Measurements from ENCODE around the gene ADAMTSL4. TPM values are rescaled to one million over a fixed set of nuclear protein-coding genes. Genes with fewer than 3 reads are reported as not detected.
A peak's percentile ranks its signal among the peaks of the same experiment; 100 is the strongest.

The ADAMTSL4 gene
- total and polyA plus RNA-seq, 9 of the 15 experiments (the other 6 are each of a cell fraction or from before 2014, with no cell fraction given) = 12.7 to 212 (median 35.6) TPM

GRCh38 chr1:150548632-150549495, at the start of gene ADAMTSL4 (continued):
- TF ChIP-seq, protein P1, sequence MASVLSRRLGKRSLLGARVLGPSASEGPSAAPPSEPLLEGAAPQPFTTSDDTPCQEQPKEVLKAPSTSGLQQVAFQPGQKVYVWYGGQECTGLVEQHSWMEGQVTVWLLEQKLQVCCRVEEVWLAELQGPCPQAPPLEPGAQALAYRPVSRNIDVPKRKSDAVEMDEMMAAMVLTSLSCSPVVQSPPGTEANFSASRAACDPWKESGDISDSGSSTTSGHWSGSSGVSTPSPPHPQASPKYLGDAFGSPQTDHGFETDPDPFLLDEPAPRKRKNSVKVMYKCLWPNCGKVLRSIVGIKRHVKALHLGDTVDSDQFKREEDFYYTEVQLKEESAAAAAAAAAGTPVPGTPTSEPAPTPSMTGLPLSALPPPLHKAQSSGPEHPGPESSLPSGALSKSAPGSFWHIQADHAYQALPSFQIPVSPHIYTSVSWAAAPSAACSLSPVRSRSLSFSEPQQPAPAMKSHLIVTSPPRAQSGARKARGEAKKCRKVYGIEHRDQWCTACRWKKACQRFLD (CRISPR knock-in tag; IDR thresholded peaks at IDR 0.05) = no peak; the same call in 1 of the 2 replicates
- TF ChIP-seq, protein P2, sequence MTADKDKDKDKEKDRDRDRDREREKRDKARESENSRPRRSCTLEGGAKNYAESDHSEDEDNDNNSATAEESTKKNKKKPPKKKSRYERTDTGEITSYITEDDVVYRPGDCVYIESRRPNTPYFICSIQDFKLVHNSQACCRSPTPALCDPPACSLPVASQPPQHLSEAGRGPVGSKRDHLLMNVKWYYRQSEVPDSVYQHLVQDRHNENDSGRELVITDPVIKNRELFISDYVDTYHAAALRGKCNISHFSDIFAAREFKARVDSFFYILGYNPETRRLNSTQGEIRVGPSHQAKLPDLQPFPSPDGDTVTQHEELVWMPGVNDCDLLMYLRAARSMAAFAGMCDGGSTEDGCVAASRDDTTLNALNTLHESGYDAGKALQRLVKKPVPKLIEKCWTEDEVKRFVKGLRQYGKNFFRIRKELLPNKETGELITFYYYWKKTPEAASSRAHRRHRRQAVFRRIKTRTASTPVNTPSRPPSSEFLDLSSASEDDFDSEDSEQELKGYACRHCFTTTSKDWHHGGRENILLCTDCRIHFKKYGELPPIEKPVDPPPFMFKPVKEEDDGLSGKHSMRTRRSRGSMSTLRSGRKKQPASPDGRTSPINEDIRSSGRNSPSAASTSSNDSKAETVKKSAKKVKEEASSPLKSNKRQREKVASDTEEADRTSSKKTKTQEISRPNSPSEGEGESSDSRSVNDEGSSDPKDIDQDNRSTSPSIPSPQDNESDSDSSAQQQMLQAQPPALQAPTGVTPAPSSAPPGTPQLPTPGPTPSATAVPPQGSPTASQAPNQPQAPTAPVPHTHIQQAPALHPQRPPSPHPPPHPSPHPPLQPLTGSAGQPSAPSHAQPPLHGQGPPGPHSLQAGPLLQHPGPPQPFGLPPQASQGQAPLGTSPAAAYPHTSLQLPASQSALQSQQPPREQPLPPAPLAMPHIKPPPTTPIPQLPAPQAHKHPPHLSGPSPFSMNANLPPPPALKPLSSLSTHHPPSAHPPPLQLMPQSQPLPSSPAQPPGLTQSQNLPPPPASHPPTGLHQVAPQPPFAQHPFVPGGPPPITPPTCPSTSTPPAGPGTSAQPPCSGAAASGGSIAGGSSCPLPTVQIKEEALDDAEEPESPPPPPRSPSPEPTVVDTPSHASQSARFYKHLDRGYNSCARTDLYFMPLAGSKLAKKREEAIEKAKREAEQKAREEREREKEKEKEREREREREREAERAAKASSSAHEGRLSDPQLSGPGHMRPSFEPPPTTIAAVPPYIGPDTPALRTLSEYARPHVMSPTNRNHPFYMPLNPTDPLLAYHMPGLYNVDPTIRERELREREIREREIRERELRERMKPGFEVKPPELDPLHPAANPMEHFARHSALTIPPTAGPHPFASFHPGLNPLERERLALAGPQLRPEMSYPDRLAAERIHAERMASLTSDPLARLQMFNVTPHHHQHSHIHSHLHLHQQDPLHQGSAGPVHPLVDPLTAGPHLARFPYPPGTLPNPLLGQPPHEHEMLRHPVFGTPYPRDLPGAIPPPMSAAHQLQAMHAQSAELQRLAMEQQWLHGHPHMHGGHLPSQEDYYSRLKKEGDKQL (CRISPR knock-in tag; IDR thresholded peaks at IDR 0.05; ENCODE audit: borderline replicate concordance) = no peak
- no peak for TF ChIP-seq IRF9 (tag; IDR thresholded peaks at IDR 0.05)
- no peak for TF ChIP-seq MXI1 (IDR thresholded peaks at IDR 0.05; ENCODE audit: low read depth, low read length)
- TF ChIP-seq, protein P3, sequence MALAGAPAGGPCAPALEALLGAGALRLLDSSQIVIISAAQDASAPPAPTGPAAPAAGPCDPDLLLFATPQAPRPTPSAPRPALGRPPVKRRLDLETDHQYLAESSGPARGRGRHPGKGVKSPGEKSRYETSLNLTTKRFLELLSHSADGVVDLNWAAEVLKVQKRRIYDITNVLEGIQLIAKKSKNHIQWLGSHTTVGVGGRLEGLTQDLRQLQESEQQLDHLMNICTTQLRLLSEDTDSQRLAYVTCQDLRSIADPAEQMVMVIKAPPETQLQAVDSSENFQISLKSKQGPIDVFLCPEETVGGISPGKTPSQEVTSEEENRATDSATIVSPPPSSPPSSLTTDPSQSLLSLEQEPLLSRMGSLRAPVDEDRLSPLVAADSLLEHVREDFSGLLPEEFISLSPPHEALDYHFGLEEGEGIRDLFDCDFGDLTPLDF (CRISPR knock-in tag; IDR thresholded peaks at IDR 0.05) = peak; percentile 67; the same call in 1 of the 2 replicates
- TF ChIP-seq BCOR (IDR thresholded peaks at IDR 0.05) = peak; percentile 73; the same call in 1 of the 2 replicates
- TF ChIP-seq ZNF184 (CRISPR knock-in tag; IDR thresholded peaks at IDR 0.05) = no peak
- no peak for TF ChIP-seq DEAF1 (CRISPR knock-in tag; IDR thresholded peaks at IDR 0.05)
- TF ChIP-seq, protein P4, sequence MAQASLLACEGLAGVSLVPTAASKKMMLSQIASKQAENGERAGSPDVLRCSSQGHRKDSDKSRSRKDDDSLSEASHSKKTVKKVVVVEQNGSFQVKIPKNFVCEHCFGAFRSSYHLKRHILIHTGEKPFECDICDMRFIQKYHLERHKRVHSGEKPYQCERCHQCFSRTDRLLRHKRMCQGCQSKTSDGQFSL (CRISPR knock-in tag; IDR thresholded peaks at IDR 0.05) = no peak
- TF ChIP-seq, protein P4 (tag; IDR thresholded peaks at IDR 0.05) = no peak; a peak in 1 of 4 replicates
- TF ChIP-seq XRCC4 (IDR thresholded peaks at IDR 0.05; ENCODE audit: extremely low read depth, insufficient read depth, insufficient read length) = no peak

All from K562 (cell line).